ENCODE measurements around the gene MBD3.

The MBD3 gene

GRCh38 chr19:1580382-1580781 is 12.3 kb downstream of the MBD3 start:
- TF ChIP-seq, protein P1, sequence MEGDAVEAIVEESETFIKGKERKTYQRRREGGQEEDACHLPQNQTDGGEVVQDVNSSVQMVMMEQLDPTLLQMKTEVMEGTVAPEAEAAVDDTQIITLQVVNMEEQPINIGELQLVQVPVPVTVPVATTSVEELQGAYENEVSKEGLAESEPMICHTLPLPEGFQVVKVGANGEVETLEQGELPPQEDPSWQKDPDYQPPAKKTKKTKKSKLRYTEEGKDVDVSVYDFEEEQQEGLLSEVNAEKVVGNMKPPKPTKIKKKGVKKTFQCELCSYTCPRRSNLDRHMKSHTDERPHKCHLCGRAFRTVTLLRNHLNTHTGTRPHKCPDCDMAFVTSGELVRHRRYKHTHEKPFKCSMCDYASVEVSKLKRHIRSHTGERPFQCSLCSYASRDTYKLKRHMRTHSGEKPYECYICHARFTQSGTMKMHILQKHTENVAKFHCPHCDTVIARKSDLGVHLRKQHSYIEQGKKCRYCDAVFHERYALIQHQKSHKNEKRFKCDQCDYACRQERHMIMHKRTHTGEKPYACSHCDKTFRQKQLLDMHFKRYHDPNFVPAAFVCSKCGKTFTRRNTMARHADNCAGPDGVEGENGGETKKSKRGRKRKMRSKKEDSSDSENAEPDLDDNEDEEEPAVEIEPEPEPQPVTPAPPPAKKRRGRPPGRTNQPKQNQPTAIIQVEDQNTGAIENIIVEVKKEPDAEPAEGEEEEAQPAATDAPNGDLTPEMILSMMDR (IDR thresholded peaks at IDR 0.05), result no peak

- TF ChIP-seq, protein P1 (IDR thresholded peaks at IDR 0.05), result no peak
These were observed 13.4 kb downstream of the MBD3 start for GRCh38 chr19:1579222-1579621.

GRCh38 chr19:1577929-1578618 is 14.6 kb downstream of the MBD3 start:
- TF ChIP-seq, protein P1 (IDR thresholded peaks at IDR 0.05), result no peak

DNA sequence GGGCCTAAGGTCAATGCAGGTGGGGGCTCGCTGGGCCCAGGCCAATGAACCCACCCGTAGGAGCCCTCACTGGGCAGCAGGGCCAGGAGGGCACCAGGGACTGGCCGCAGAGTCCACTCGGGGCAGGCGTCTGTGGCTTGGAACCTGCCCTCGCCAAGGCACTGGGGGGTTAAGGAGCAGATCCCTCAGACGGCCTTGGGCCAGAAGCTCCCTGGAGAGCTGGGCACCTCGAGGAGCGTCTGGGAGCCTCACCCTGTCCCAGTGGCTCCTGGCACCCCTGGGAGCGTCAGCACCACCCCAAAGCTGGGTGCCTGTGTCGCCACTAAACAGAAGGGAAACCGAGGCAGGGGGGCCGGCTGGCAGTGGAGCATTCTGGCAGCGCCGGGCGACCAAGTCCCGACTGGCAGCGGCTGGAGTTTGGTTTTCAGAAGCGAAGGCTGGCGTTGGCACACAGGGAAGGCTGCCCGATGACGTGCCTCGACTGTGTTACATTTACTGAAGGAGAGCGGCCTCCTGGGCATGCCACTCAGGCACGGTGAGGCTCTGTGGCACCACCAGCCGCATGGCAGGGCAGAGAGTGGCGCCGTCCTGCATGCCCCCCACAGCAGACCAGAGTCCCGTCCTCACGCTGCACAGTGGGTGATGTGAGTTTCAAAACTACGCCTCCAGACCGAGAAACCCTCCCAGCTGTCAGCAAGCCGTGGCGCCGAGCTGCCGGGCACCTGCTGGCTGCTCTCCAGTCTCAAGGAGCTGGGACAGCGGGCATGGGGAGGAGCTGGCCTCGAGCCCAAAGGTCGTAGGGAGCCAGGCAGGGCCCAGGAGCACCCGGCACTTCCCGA is 15.4 kb downstream of the MBD3 start:
- TF ChIP-seq, protein P1 (IDR thresholded peaks at IDR 0.05), result no peak

GRCh38 chr19:1576242-1577089 is 16.2 kb downstream of the MBD3 start:
- TF ChIP-seq, protein P1 (IDR thresholded peaks at IDR 0.05), result no peak

DNA sequence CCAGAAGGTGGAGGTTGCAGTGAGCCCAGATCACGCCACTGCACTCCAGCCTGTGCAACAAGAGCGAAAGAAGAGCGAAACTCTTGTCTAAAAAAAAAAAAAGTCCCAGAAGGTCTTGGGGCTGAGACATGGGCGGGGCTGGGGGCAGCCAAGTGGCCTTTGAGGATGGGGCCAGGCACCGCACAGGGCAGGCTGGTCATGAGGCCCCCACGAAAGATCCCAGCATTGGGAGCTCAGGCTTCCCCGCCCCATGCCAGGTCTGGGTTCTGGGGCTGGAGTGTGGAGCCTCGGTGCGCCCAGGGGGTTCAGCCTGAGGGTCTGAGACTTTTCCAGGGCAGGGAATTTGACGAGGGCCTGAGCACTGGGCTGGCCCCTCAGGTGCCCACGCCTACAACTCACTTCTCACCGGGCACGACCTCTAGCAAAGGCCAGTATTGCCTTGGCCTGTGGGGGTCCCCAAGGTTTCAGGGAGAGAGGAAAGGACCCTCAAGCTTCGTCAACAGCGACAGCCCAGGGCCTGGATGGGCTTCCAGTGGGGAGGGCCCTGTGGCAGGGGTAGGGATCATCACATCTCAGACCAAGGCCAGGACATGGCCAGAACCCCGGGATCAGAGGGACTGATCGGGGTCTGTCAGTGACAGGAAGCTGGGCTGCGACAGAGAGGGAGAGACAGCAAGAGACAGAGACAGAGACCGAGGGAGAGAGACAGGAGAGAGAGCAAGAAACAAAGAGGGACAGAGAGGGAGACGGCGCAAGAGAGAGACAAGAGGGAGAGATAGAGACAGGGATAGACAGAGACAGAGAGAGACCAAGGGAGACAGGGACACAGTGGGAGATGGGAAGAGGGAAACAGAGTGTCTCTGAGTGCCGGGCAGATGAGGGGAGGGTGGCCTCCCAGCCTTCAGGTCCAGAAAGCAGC is 17.1 kb downstream of the MBD3 start:
- TF ChIP-seq, protein P1 (IDR thresholded peaks at IDR 0.05), result no peak
